Stimulated activated CD4-positive, alpha-beta T cell treated with anti-CD3 and anti-CD28 coated beads, Interleukin-12 subunit alpha, Interleukin-12 subunit beta, amount 100 ng/mL, for 24 hours (primary cell): ENCODE data around the gene CNOT6.

ENCODE experiments used
- DNase-seq, 2 experiments: peaks; one replicate each; pipeline ENCODE4 v3.0.0-alpha.2; 2020; ENCODE audit warnings: low read depth in 2 of 2

The CNOT6 gene

DNA sequence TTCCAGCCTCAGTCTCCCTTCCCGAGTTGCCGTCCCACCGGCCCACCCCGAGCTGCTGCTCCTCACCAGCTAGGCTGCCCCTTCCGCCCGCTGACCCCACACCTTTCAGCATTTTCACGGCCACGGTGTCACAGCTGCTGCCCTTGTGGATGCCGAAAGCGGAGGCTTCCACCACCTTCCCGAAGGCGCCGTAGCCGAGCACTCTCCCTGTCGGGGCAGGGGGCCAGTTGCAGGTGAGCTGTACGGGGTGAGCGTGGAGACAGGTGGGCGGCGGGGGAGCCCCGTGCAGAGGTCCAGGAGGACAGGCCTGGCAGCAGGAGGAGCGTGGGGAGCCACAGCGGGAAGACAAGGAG, 125.4 kb downstream of the CNOT6 start:
- no peak for DNase-seq

DNA sequence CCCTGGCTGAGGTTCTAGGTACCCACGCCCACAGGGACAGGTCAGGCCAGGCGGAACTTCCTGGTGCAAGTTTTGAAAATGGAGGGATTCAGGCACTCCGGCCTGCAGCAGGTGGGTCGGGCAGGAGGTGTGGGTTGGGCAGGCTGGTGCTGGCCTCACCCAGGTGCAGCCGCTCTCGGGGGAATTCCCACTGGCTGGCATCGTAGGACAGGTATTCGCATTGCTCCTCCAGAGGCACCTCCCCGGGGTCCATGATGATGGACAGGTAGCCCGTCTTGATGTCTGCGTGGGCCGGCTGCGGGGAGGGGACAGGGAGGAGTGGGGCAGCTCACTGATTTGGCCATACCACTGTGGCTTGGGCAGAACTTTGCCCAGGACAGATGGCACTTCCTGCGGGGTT, 125.8 kb downstream of the CNOT6 start:
- DNase-seq = no peak

GRCh38 chr5:180621311-180621710, 127.1 kb downstream of the CNOT6 start:
- no peak for DNase-seq

GRCh38 chr5:180622910-180623309, 128.7 kb downstream of the CNOT6 start:
- DNase-seq = no peak

- DNase-seq = no peak
Measured at GRCh38 chr5:180623411-180623834, 129.2 kb downstream of the CNOT6 start.

GRCh38 chr5:180623844-180624243, 129.7 kb downstream of the CNOT6 start:
- no peak for DNase-seq

DNA sequence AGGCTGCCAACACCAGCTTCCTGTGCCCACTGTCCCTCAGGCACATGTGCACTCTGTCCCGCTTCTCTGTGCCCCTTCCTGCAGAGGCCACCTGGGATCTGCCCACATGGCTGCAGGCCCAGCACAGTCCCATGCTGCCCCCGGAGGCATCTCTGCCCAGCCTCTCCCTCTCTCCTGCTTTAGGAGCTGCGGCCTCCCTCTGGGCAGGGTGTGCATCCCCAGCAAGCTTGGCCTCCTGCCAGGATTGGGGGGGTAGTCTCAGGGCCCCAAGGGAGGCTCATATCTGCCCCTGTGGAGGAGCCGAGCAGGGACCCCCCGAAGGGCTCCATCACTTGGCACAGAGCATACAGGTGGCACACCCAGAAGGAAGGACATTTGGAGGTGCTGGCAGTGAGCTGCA, 130.4 kb downstream of the CNOT6 start:
- DNase-seq = no peak

GRCh38 chr5:180625125-180625790, 131.1 kb downstream of the CNOT6 start:
- DNase-seq = no peak

GRCh38 chr5:180625791-180626660, 131.8 kb downstream of the CNOT6 start:
- no peak for DNase-seq

DNA sequence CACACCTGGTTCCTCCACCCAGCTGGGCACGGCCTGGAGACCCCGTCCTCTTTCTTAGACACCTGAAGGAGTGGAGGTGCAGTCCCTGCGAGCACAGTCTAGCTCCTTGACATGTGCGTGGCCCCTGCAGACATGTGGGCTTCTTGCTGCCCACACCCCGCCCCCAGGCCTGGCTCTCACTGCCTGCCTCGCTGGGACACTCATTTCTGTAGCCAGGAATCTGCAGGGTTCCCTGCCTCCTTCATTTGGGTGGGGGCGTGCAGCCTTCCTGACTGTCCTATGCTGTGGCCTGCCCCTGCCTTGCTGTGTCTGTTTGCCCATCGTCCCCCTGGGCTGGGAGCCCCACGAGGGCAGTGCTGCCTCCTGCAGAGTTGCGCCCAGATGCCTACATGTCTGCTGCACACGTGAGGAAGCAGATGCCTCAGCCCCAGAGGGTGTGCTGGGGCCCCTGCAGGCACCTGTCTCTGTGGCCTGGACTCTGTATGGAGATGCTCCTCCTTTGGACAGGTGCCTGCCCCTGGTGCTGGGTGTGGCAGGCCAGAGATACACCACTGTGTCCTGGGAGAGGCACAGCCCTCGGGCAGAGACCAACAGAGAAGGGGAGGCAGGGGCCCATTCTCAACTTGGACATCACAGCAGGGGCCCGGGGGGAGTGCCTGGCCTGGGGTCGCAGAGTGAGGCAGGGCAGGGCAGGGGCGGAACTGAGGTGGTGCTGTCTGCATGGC, 132.6 kb downstream of the CNOT6 start:
- no peak for DNase-seq

GRCh38 chr5:180627386-180628120, 133.4 kb downstream of the CNOT6 start:
- DNase-seq = no peak
